ENCODE data around the gene HMCES. TPM values are rescaled to one million over a fixed set of nuclear protein-coding genes. Genes with fewer than 3 reads are reported as not detected.

Gene HMCES
- polyA plus RNA-seq, 1 experiment, result 27.2 TPM

GRCh38 chr3:129304146-129304961, 25.7 kb downstream of the HMCES start:
- no peak for DNase-seq (ENCODE audit: low read depth)
- TF ChIP-seq CTCF (IDR thresholded peaks at IDR 0.05; ENCODE audit: insufficient read depth, low read depth, low read length), result no peak
- ChIA-PET POLR2A (interaction anchor here (0.7 kb wide), 1 partner anchor 12 kb away, joined by 3 read pairs; a partner anchor contains a TSS), CTCF (interaction anchor here (1.7 kb wide), 1 partner anchor 12 kb away, joined by 7 read pairs; a partner anchor contains a TSS)
- Histone ChIP-seq H3K27me3 (ENCODE audit: control insufficient read depth, insufficient read depth, low read length) (no peaks in the 10 kb centered on the region), H3K36me3 (ENCODE audit: control insufficient read depth, insufficient read depth, low read length) (peaks cover 3% of the 10 kb centered on the region; the same call in 1 of the 2 replicates), H3K4me3 (ENCODE audit: low read depth, low read length) (no peak overlapping the region)

- CTCF ChIA-PET, result interaction anchor here (0.8 to 1.7 kb wide), 2 partner anchors 9 to 11 kb away, joined by 3 to 7 read pairs; a partner anchor contains a TSS
- H3K4me3 ChIP-seq (ENCODE audit: low read depth, low read length), result no peak overlapping the region
- POLR2A ChIA-PET, result interaction anchor here (0.7 kb wide), 1 partner anchor 11 kb away, joined by 3 read pairs; a partner anchor contains a TSS
- no peak for TF ChIP-seq CTCF (IDR thresholded peaks at IDR 0.05; ENCODE audit: insufficient read depth, low read depth, low read length)
- DNase-seq (ENCODE audit: low read depth), result no peak
- H3K27me3 ChIP-seq (ENCODE audit: control insufficient read depth, insufficient read depth, low read length), result no peaks in the 10 kb centered on the region
- peaks cover 3% of the 10 kb centered on the region; the same call in 1 of the 2 replicates for H3K36me3 ChIP-seq (ENCODE audit: control insufficient read depth, insufficient read depth, low read length)
These were observed 26.2 kb downstream of the HMCES start for GRCh38 chr3:129304962-129305222.

- CTCF ChIA-PET, result interaction anchor here (0.8 to 1.7 kb wide), 2 partner anchors 9 to 11 kb away, joined by 3 to 7 read pairs; a partner anchor contains a TSS
- peak; percentile 80 for DNase-seq (ENCODE audit: low read depth)
These were observed 27.0 kb downstream of the HMCES start for GRCh38 chr3:129305592-129306091.

GRCh38 chr3:129308636-129309035, 30.0 kb downstream of the HMCES start:
- no peak for TF ChIP-seq CTCF (IDR thresholded peaks at IDR 0.05; ENCODE audit: insufficient read depth, low read depth, low read length)
- Histone ChIP-seq H3K4me3 (ENCODE audit: low read depth, low read length) (no peak overlapping the region), H3K36me3 (ENCODE audit: control insufficient read depth, insufficient read depth, low read length) (0 out of 2 replicates have a peak, but pooled peaks cover 2% of the 10 kb centered on the region), H3K27me3 (ENCODE audit: control insufficient read depth, insufficient read depth, low read length) (no peaks in the 10 kb centered on the region)
- CTCF ChIA-PET, result no interaction called here
- DNase-seq (ENCODE audit: low read depth), result no peak
- POLR2A ChIA-PET, result no interaction called here

More at GRCh38 chr3:129305592-129306091, 27.0 kb downstream of the HMCES start:
- peak overlapping the region; percentile 7; the same call in 1 of the 2 replicates for H3K4me3 ChIP-seq (ENCODE audit: low read depth, low read length)
- peaks cover 3% of the 10 kb centered on the region; the same call in 1 of the 2 replicates for H3K36me3 ChIP-seq (ENCODE audit: control insufficient read depth, insufficient read depth, low read length)
- no peaks in the 10 kb centered on the region for H3K27me3 ChIP-seq (ENCODE audit: control insufficient read depth, insufficient read depth, low read length)
- POLR2A ChIA-PET, result no interaction called here
- TF ChIP-seq CTCF (IDR thresholded peaks at IDR 0.05; ENCODE audit: insufficient read depth, low read depth, low read length), result 0 out of 2 replicates have a peak, but pooled peaks have one; percentile 8

All from BJ (cell line).